Mesenteric fat pad (tissue), 1 donor: ENCODE measurements around the gene LRRC4. TPM values are rescaled to one million over a fixed set of nuclear protein-coding genes. Genes with fewer than 3 reads are reported as not detected.

Experiments used
- DNase-seq: peaks from one replicate; pipeline ENCODE4 v3.0.0-alpha.2; 2020; ENCODE audit warnings: low spot score
- total RNA-seq: library from RNA; stranded (reverse); fragmentation: NEBNext Ultra II Directional; extraction: Animal tissue kit (Norgen Biotek cat#: 25700); gene quantifications from one replicate; pipeline ENCODE4 v1.2.1, GENCODE V29; 2021
- donor health status: DM: yes; HTN: yes; CAD: no.

Gene LRRC4
- total RNA-seq, 1 donor from 2014 or later = 6.5 TPM

DNA sequence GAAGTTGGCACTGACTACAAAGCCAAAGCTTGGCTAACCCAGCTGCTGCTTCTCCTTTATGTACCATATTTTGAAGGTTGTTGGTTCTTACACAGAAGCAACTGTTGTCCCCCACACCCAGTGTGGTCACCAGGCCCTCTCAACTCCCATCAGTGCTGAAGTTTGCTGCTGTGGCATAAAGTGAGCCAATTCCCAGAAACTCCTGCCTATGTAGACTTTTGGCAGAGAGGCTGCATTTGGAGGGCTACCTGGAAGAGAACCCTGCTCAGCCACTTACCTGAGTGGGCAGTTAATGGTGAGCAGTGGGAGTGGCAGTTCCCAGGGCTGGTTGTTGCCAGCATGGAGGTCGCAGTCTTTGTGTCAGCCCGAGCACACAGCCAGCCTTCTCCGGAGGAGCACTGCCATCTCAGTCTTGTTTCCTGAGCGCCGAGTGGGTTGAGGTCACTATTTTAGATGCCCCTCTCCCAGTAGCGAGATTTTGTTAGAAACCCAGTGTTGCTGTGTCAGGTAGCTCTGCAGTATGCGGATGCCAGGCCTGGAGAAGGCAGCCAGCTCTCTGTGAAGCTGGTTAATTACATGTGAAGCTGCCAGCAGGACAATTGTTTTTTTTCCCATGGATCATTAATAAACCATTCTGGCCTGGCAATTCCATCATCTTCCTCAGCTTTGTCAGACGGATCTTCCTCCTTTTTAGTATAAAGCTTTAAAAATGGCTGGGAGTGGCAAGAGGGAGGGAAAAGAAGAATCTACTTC lies 24.5 kb downstream of the LRRC4 start:
- no peak for DNase-seq

DNA sequence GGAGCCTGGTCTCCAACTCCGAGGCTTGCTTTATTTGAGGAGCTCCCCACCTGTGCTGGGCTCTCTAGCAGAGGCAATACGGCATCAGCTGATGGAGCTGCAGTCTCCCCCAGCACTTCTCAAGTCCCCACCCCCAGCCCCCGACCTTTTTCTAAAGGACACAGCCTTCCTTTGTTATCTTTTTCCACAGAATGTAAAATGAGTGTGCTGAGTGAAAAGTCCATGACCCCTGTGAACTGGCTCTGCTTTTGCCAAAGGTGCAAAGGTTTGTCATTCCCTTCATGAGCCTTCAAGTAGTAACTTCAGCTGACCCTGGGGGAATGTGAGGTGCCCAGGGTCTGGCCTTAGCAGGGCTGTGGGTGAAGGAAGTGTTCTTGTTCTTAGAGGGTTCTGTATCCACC lies 25.5 kb downstream of the LRRC4 start:
- DNase-seq = no peak

- DNase-seq = no peak
These were observed 26.1 kb downstream of the LRRC4 start for GRCh38 chr7:128005117-128005516.

DNA sequence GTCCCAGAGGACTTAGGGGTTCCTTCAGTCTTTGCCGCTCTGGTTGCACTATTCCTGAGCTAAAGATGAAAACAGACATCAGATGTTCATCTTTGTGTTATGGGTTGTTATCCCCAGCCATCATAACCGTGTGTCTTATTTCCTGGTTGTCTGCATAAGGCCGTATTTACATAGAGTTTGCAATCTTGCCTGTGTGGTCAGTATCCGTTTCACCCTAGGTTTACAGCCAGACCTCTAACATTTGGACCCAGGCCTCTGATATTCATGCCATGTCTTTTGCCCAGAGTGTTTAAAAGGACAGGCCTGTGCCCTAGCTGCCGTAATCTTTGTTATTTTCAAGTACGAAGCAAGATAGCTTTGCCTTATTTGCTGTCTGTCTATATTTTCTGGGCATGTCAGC lies 26.6 kb downstream of the LRRC4 start:
- DNase-seq = no peak

DNA sequence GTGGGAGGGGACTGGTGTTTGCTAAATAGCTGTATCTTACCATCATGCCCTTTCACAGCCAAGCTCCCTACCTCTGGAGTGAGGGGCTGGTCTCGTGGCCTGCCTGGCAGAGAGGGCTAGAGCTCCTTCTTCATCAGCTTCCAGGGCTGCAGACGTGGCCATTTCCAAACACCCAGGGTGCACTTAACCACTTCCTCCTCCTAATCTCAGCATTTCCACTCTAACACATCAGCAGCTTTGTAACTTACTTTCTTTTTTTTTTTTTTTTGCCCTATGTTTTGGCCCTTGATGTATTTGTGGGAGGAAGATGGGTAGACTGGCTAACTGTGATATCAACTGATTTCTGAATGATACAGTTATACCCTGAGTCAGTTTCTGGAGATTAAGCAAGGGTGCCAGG lies 27.4 kb downstream of the LRRC4 start:
- DNase-seq = no peak

DNA sequence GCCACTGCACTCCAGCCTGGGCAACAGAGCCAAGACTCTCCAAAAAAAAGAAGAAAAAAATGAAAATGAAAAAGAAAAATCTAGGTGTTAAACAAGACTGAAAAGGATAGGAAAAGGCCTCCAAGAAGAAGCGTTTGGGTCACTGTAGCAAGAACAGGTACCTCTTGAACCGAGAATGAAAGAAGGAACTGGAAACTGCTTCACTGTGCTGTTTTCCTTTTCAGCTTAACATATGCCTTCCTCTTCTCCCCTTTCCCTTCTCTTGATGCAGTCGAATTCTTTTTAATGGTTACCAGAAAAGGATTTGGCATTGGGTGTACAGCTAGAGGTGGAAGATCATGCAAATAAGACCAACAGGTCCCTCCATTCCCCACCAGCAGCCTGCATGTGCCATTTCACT lies 28.1 kb downstream of the LRRC4 start:
- DNase-seq = no peak

GRCh38 chr7:128000854-128001265 lies 30.4 kb downstream of the LRRC4 start:
- no peak for DNase-seq

- DNase-seq = no peak
These were observed 31.2 kb downstream of the LRRC4 start for GRCh38 chr7:128000048-128000447.

GRCh38 chr7:127998671-127999070 lies 32.6 kb downstream of the LRRC4 start:
- DNase-seq = no peak

GRCh38 chr7:127997226-127997922 lies 33.9 kb downstream of the LRRC4 start:
- DNase-seq = no peak

DNA sequence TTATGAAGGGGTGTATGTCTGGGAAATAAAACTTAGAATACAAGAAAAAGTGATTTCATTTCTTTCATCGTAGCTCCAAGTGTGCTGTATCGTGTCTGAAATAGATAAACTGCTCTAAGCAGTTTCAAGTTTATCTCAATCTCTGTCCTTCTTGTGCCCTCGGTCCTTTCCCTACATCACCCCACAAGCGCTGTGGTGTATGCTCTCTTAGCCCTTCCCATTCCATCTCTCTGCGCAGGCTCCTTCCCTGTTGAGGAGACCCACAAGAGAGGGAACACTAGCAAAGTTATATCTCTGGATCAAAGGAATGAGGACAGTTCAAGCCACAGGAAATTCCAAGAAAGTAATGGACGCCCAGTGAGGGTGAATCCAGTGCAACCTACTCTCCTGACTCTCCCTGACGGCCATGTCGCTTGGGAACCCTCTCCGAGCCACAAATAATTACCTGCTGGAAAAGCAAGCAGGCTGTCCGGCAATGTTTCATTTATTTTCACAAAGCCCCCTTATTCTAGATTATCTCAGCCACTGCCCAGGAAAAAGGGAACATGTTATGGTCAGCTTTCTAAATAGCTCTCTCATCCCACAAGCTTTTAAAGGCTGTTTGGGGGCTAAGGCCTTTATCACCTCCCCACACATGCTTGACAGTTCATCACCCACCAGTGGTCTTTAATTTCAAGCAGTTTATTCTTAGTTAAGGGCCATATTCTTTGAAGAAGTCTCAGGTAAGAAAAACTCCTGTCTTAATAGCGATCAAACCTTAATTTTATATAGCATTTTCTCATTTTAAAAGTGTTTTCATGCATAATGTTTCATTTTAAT lies 34.8 kb downstream of the LRRC4 start:
- DNase-seq = no peak

DNA sequence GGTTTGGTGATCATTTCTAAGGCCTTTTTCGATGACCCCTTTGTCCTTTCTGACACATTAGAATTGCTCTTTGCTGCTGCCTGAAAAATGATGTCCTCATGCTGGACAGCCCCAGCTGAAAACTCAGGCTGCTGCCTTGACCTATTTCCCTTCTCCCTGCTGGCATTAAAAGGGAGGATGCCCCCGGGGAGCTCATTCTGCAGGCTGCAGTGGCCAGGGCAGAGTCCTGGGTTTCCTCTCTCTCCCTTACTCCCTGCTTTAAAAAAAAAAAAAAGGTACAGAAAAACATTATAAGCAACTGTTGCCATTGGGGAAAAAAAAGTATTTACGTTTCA lies 35.4 kb downstream of the LRRC4 start:
- DNase-seq = no peak

DNA sequence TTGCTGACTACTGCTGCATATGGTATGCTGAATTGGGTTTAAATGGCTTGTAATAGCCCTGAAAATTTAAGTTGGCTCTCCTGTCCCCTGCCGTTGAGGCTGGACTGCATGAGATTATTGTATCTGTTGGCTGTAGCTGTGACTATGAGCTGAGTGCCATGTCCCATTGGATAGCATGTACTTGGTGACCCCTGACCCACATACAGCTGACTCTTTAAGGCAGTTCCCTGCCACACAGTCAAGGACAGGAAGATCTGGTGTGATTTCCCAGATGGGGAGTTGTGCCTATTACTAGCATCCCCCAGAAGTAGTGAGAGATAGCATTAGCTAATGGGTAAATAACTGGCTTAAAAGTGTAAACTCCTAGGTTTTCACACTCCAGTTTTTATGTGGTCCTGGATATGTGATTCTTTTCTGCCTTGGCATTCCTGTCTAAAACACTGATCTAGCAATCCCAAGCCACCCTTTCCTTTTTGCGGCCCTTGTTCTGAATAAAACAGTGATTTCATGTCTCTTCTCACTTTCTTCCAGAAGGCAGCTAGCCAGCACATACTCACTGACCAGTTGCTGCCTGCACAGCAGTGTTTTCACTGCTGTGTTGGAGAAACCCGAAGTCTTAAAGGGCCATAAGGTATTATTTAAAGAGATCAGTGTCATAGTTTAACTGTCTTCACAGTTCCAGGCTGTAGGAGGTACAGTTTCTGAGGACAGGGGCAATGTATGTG lies 35.9 kb downstream of the LRRC4 start:
- no peak for DNase-seq

- DNase-seq = no peak
These were observed 37.2 kb downstream of the LRRC4 start for GRCh38 chr7:127993987-127994386.

DNA sequence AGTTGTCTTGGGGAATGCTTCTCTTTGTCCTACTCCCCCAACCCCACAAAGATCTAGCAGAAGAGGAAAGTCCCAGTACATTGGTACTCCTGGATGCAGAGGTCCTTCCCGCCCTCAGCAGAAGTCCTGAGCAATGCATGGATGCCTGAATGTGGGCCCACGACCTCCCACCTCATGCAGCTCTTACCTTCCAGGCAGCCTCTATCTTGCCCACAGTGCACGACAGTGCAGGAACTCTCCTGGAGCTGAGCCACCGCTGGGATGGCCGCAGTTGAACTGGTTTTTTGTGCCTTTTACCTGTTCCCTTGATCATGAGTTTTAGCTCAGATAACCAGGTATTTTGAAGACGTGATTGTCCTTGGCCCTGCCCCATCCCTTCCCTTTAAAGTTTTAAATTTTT lies 37.9 kb downstream of the LRRC4 start:
- no peak for DNase-seq

DNA sequence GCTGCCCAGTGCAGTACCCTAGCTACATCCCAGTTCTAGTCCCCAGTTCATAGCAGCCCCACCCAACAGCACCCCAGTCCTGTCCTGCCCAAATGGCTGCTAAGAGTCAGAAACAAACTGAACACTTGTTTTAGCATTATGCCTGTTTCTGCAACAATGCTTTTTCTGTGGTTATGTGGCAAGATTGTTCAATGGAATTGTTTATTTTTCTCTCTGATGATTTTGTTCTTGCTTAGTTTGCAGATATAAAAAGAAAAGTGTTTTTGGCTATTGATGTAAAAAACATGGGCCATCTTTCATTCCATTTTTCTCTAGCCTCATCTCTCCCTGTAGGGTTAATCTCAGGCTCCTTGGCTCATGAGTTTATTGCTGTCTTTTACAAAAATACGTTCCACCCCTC lies 42.5 kb downstream of the LRRC4 start:
- DNase-seq = no peak

DNA sequence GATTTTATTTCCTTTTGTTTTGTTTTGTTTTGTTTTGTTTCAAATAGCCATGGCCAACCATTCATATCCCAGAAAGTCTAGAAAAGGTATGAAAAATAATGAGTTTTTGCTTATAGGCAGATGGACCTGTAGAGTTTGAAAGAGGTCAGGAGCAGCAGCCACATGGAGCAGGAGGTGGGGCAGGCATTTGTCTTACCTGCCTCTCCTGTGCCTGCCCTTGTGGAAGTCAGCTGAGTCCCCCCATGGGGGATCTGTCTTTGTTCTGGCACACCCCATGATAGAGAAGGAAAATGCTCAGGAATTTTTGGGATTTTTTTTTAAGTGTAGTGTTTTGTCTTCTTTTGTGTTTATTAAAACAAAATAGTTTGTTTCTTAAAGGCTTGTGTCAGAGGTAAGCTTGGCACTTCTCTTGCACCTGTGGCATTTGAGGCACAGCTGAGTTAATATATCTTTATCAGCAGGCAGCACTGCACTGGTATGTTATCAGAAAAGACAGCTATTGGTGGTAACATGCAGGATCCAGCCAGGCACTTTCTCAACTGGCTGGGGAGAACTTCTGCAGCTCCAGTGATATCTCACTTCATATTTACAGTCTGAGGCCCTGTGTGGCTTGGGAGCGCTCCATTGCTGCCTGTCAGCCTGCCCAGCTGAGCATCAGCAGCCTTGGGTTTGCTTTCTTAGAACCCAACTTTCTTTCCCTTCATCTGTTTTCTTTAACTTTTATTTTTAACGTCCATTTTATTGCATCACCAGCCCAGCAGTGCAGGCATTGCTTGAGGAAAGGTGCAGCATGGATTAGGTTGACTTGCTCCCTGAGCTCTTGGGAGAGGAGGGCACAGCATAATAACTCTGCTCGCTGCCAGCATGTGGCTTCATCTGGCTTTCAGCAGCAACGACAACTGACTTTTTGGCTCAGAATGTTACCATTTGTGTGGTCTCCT lies 44.4 kb downstream of the LRRC4 start:
- no peak for DNase-seq

DNA sequence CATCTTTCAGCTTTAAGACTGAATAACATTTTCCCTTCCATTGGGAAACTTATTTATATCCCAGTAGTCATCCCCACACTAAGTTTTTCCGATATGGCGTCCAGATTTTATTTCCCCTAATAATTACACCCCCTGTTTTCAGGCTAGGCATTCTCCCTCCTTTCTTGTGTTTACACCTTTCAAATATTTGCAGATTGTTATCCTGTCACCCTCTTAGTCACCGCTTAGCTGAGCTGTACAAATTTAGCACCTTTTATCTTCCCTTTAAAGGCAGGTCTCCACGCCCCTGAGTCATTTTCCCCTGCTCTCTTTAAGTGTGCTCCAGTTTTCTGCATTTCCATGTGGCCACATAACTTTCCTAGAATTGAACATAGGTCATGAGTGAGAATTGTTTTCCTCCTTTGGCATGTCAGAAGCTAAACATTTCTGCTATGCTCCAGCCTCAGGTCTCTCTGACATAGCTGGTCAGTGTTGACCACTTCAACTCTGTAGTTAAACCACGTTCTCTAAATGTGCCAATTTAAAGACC lies 47.4 kb downstream of the LRRC4 start:
- DNase-seq = no peak

- DNase-seq = no peak
These were observed 49.3 kb downstream of the LRRC4 start for GRCh38 chr7:127981965-127982364.

- no peak for DNase-seq
These were observed 50.3 kb downstream of the LRRC4 start for GRCh38 chr7:127980901-127981300.
